H4 (cell line): ENCODE measurements around the gene EML4. TPM values are rescaled to one million over a fixed set of nuclear protein-coding genes. Genes with fewer than 3 reads are reported as not detected.
"Not testable (repeated sequence)": the region's sequence is repeated elsewhere in the genome, so short reads cannot be mapped to it uniquely, and the experiment has no call there.

ENCODE experiments used
- DNase-seq: peaks from one replicate; pipeline ENCODE4 v3.0.0-alpha.2; 2015; ENCODE audit warnings: low spot score
- total RNA-seq: library from RNA; depleted of rRNA; stranded (reverse); fragments of >200 nt; shearing (Covaris generic); gene quantifications from 2 replicates; pipeline ENCODE4 v1.2.3, GENCODE V29; 2014

Gene EML4
- total RNA-seq, 1 experiment from 2014 or later: 30.6 TPM

- no peak for DNase-seq
Observed at GRCh38 chr2:42261518-42262195, 92.5 kb downstream of the EML4 start.

GRCh38 chr2:42266236-42266635 is 97.1 kb downstream of the EML4 start:
- DNase-seq: no peak

GRCh38 chr2:42267530-42267929 is 98.4 kb downstream of the EML4 start:
- DNase-seq: no peak

GRCh38 chr2:42268528-42269151 is 99.5 kb downstream of the EML4 start:
- DNase-seq: no peak

- no peak for DNase-seq
Observed at GRCh38 chr2:42270757-42271156, 101.6 kb downstream of the EML4 start.

- not testable (repeated sequence) for DNase-seq
Observed at GRCh38 chr2:42271246-42271645, 102.1 kb downstream of the EML4 start.

- no peak for DNase-seq
Observed at GRCh38 chr2:42274863-42275262, 105.7 kb downstream of the EML4 start.

GRCh38 chr2:42281416-42282081 is 112.4 kb downstream of the EML4 start:
- DNase-seq: no peak

GRCh38 chr2:42284019-42284418 is 114.9 kb downstream of the EML4 start:
- no peak for DNase-seq

- DNase-seq: peak; percentile 18
Observed at GRCh38 chr2:42286268-42286946, 117.3 kb downstream of the EML4 start.

GRCh38 chr2:42288811-42289210 is 119.7 kb downstream of the EML4 start:
- no peak for DNase-seq

GRCh38 chr2:42289222-42289621 is 120.1 kb downstream of the EML4 start:
- no peak for DNase-seq

GRCh38 chr2:42290005-42290404 is 120.9 kb downstream of the EML4 start:
- DNase-seq: no peak

- no peak for DNase-seq
Observed at GRCh38 chr2:42293019-42293418, 123.9 kb downstream of the EML4 start.

- no peak for DNase-seq
Observed at GRCh38 chr2:42296226-42296625, 127.1 kb downstream of the EML4 start.

- DNase-seq: no peak
Observed at GRCh38 chr2:42297322-42297936, 128.3 kb downstream of the EML4 start.

GRCh38 chr2:42298132-42298531 is 129.0 kb downstream of the EML4 start:
- DNase-seq: no peak

- no peak for DNase-seq
Observed at GRCh38 chr2:42298996-42299754, 130.0 kb downstream of the EML4 start.

GRCh38 chr2:42300527-42300926 is 131.4 kb downstream of the EML4 start:
- no peak for DNase-seq

- DNase-seq: no peak
Observed at GRCh38 chr2:42303252-42303651, 134.1 kb downstream of the EML4 start.

- DNase-seq: no peak
Observed at GRCh38 chr2:42304059-42304713, 135.0 kb downstream of the EML4 start.
